Epithelial cell of esophagus (primary cell): ENCODE measurements around the gene MAPKAPK2.

Source experiments
- DNase-seq: peaks from one replicate; pipeline ENCODE4 v3.0.0; 2010; ENCODE audit warnings: low read depth
- H3K4me3 ChIP-seq: 2 replicates; pipeline ENCODE4 v1.5.1; 2011; ENCODE audit warnings: mild to moderate bottlenecking, low read length, control low read depth
- TF ChIP-seq, protein P1 (sequence below): IDR thresholded peaks from 2 replicates; pipeline ENCODE4 v1.5.1; 2011; ENCODE audit warnings: low read depth, mild to moderate bottlenecking, low read length, control low read depth, inconsistent platforms; ENCODE audit not compliant: insufficient read depth; ENCODE audit errors: missing control alignments

Gene MAPKAPK2

DNA sequence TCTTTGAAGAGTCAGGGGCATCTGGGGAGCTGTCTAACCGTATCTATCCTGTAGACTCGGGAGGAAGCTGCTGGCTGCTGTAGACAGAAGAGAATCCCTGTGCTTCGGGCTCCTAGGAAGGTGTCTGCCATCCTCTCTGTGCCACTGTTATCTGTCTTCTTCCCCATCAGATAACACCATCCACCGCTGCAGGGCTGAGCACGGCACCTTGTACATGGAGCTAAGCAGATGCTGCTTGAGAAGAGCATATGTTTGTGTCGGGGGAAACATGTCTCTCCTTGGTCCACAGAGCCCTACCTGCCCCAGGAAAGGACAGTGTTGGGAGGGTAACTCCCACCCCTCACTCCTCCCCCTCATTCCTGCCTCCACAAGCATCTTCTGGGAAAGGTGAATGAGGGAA, 1.4 kb upstream of the MAPKAPK2 start:
- no peak for DNase-seq
- no peak overlapping the region for H3K4me3 ChIP-seq
- TF ChIP-seq, protein P1, sequence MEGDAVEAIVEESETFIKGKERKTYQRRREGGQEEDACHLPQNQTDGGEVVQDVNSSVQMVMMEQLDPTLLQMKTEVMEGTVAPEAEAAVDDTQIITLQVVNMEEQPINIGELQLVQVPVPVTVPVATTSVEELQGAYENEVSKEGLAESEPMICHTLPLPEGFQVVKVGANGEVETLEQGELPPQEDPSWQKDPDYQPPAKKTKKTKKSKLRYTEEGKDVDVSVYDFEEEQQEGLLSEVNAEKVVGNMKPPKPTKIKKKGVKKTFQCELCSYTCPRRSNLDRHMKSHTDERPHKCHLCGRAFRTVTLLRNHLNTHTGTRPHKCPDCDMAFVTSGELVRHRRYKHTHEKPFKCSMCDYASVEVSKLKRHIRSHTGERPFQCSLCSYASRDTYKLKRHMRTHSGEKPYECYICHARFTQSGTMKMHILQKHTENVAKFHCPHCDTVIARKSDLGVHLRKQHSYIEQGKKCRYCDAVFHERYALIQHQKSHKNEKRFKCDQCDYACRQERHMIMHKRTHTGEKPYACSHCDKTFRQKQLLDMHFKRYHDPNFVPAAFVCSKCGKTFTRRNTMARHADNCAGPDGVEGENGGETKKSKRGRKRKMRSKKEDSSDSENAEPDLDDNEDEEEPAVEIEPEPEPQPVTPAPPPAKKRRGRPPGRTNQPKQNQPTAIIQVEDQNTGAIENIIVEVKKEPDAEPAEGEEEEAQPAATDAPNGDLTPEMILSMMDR = no peak

DNA sequence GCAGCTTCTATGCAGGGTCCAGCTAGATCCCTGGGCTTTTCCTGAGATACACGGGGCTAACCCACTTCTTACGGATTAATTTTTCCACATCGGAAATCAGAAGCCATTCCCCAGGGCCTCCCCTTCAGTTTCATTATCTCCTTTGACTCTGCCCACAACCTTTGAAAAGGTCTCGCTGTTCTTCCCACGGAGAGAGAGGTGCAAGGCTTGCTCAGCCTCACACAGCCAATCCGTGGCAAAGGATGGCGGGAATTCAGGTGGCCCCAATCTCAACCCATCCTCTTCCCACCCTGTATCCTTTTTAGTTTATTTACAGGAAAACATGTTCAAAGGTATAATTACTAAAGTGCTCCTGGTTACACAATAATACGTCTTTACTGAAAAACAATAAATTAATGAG, 702 bp upstream of the MAPKAPK2 start:
- peak overlapping the region; percentile 51 for H3K4me3 ChIP-seq
- TF ChIP-seq, protein P1 = no peak
- DNase-seq = no peak

DNA sequence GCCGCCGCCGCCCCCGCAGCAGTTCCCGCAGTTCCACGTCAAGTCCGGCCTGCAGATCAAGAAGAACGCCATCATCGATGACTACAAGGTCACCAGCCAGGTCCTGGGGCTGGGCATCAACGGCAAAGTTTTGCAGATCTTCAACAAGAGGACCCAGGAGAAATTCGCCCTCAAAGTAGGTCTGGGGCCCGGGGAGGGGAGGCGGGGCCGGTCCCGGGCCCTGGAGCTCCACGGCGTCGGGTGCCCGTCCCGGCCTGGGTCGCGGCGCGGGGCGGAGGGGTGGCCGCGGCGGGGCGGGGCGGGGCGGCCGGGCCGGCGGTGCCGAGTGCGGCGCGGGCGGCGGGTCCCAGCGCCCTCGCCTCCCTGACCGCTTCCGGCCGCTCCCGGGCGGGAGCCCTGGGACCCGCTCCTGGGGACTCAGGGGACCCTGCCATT, 646 bp downstream of the MAPKAPK2 start:
- peak; percentile 24 for DNase-seq
- TF ChIP-seq, protein P1 = no peak
- H3K4me3 ChIP-seq = peak overlapping the region; percentile 76

DNA sequence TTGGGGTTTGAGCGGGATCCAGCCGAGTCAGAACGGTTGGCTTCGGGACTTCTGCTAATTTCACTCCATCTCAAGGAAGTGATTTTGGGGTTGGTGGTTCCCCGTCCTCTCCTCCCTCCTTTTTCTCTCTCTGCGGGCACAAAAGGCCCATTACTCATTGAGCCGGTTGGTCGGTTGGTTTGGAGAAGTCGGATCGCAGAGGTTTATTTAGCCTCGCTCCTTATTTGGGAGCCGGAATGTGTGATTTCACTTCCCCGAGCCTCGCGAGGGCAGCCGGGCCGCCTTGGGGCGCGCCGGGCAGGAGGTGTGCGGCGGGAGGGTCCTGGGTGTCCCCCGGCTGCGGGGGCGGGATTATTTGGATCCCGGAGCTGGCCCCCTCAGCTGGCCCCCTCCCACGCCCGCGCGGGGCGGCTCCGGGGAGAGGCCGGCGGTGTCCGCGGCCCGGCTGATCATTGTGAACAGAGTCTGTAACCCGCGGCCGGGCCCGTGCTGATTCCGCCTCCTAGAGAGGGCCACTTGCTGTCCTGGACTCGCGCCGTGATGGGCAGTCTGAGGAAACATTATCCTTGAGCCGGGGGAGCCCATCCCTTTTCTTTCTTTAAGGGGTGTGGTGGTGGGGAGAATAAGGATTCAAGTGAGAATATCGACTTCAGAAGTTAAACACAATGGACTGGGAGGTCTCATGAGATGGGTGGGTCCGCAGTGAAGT, 1.2 kb downstream of the MAPKAPK2 start:
- H3K4me3 ChIP-seq = peak overlapping the region; percentile 76
- TF ChIP-seq, protein P1 = no peak
- peak; percentile 88 for DNase-seq

DNA sequence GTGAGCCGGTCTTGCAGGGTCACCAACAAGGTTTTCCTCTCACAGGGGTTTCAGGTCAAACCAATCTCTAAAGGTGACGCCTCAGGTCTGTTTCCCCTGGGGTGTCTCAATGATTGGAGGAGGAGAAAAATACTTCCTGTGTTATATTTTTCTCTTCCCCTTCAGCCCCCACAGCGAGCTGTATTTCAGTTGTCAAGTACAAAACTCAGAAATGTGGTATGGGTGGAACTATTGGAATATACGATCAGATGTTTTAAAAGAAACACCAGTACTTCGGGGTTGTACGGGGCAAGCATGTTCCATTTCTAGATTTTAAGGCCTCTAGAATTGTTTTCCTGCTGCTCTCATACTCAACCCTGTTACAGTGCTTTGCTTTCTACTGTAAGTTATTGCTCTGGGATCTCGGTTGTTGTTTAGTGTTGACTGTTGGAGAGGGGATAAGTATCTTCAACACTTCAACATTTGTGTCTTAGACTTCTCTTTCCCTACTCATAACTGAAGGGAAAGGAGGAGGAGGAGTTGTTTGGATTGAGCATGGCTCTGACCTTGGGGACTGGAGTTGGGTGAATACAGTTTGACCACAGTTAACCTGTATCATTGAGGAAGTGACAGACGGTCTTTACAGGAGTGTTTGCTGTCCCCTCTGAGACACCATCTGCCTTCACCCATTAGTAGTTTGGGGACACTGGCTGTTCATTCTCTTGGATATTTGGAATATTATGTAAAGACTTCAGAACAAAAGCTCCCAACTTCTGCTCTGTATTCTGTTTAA, 2.0 kb downstream of the MAPKAPK2 start:
- TF ChIP-seq, protein P1 = no peak
- DNase-seq = no peak

DNA sequence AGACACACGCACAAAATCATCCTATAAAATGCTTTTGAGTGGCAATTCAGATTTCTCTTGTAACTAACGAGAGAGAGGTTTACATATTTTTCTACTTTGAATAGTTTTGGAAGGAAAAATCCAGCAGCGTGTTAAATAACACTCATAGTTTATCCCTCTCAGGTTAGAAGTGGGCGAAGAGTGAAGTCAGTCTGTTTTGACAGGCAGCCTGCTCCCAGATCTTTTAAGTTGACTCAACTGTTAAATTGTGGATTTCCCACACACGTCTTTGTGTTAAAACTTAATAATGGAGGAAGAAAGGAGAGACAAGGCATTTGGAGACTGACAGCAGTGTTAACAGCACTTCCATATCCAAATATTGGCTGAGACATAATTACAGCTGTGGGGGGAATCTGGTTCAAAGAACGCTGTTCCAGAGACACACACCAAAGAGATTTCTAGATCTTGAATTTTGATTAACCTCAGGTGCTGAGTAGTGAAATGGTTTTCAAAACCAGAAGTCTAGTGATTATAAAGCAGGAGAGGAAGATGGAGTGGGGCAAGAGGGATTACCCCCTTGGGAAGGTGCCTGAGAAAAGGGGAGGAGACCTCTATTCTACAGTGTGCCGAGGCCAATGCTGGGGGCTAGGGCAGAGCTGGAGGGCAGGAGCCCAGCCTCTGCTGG, 2.7 kb downstream of the MAPKAPK2 start:
- no peak for DNase-seq
- H3K4me3 ChIP-seq = peak overlapping the region; percentile 76
- TF ChIP-seq, protein P1 = no peak

More for the DNA sequence above, 2.0 kb downstream of the MAPKAPK2 start:
- peak overlapping the region; percentile 76 for H3K4me3 ChIP-seq
